ENCODE measurements around the gene RGS11.
A peak's percentile ranks its signal among the peaks of the same experiment; 100 is the strongest.

The RGS11 gene

GRCh38 chr16:228151-228851, 47.4 kb downstream of the RGS11 start:
- no peak for TF ChIP-seq RARB (CRISPR knock-in tag; IDR thresholded peaks at IDR 0.05)
- TF ChIP-seq ZNF70 (CRISPR knock-in tag; IDR thresholded peaks at IDR 0.05), result no peak
- no peak for TF ChIP-seq CSDC2 (CRISPR knock-in tag; IDR thresholded peaks at IDR 0.05)
- no peak for TF ChIP-seq CSRNP3 (CRISPR knock-in tag; IDR thresholded peaks at IDR 0.05)
- no peak for TF ChIP-seq GLIS3 (CRISPR knock-in tag; IDR thresholded peaks at IDR 0.05)
- TF ChIP-seq ZC3H10 (CRISPR knock-in tag; IDR thresholded peaks at IDR 0.05), result no peak
- peak; percentile 60 for ATAC-seq

GRCh38 chr16:220021-220420, 55.7 kb downstream of the RGS11 start:
- TF ChIP-seq TSHZ2 (CRISPR knock-in tag; IDR thresholded peaks at IDR 0.05) (no peak), TOX (CRISPR knock-in tag; IDR thresholded peaks at IDR 0.05; ENCODE audit: borderline replicate concordance) (no peak)
- ATAC-seq, result no peak
